Fibroblast of the aortic adventitia (primary cell): ENCODE measurements around the gene PRRC2C. TPM values are rescaled to one million over a fixed set of nuclear protein-coding genes. Genes with fewer than 3 reads are reported as not detected.

Source experiments
- DNase-seq: peaks from one replicate; pipeline ENCODE4 v3.0.0-alpha.2; 2010; ENCODE audit warnings: low read depth
- H3K4me3 ChIP-seq: 2 replicates; pipeline ENCODE4 v1.5.1; 2011; ENCODE audit warnings: low read depth, mild to moderate bottlenecking, control low read depth, low read length, moderate library complexity
- CTCF ChIP-seq: IDR thresholded peaks from 2 replicates; pipeline ENCODE4 v1.5.1; 2011; ENCODE audit warnings: mild to moderate bottlenecking, low read length, control low read depth, inconsistent platforms; ENCODE audit not compliant: insufficient read depth
- small RNA-seq: library from RNA; depleted of rRNA; stranded (forward); fragments of <200 nt; gene quantifications from one replicate; pipeline ENCODE3, GENCODE V24; 2012
- total RNA-seq: library from RNA; depleted of rRNA; stranded (reverse); fragments of >200 nt; gene quantifications from 2 replicates; pipeline ENCODE4 v1.2.3, GENCODE V29; 2012; ENCODE audit warnings: low replicate concordance

PRRC2C gene
- total RNA-seq, 1 donor, result 79.3 TPM

DNA sequence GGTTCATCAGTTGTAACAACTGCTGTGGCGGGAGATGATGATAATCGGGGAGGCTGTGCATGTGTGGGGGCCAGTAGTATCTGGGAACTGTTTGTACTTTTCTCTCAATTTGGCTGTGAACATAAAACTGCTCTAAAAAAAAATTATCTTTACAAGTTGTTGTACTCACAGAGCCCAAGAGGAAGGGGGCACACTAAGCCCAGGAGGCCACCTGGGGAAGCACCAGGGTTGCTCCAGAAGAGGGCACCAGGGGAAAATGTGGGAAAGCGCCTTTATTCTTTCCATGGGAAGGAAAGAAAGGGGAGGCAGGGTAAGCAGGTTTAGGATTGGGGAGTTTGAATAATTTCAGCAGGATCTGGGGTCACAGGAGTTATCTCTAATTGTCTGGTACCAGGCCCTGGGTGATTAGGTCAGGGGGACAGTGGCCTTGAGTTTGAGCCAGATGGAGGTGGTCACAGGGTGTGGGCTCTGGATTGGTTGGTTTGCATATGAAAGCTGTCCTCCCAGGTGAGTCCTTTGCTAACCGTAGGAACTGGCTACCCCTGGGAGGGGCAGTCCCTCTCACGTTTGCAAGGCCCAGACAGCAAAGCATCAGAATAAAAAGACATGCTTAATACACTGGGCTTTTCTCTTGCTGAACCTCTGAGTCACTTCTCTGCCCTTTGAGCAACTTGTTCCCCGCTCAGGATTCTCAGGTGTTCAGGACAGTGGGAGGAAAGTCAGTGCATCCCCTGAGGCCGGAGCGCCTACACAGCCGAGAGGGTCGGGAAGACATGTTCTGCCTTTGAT, 155.9 kb downstream of the PRRC2C start:
- no peak for DNase-seq

DNA sequence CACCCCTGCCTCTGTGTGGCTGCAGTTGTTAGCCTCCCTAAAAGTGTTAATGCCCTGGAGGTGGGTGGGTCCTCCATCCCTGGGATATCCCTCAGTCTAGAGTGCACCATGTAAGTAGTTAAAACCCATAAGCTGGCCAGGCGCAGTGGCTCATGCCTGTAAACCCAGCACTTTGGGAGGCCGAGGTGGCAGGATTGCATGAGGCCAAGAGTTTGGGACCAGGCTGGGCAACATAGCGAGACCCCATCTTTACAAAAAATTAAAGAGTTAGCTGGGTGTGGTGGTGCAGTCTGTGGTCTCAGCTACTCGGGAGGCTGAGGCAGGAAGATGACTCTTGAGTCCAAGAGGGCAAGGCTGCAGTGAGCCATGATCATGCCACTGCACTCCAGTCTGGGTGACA, 156.9 kb downstream of the PRRC2C start:
- TF ChIP-seq CTCF, result no peak
- H3K4me3 ChIP-seq, result no peak overlapping the region
- no peak for DNase-seq

More for the DNA sequence above, 155.9 kb downstream of the PRRC2C start:
- no peak for TF ChIP-seq CTCF
- H3K4me3 ChIP-seq, result no peak overlapping the region

Small RNA genes lying within 50 kb of the gene (small RNA-seq; reads per million reads assigned to genes)
- gene CYCSP53, result not detected

Other genes starting within 250 kb of the PRRC2C start
- 0.18 and 7.8 TPM in 2 replicates for gene FMO1, start 237.0 kb upstream of the PRRC2C start, total RNA-seq
- gene FMO4, start 171.3 kb upstream of the PRRC2C start, total RNA-seq, result 4.8 and 7.2 TPM in 2 replicates
- not detected in 2 replicates for gene MYOCOS, start 136.7 kb downstream of the PRRC2C start, total RNA-seq
- gene MYOC, start 167.2 kb downstream of the PRRC2C start, total RNA-seq, result 0.36 and 3.8 TPM in 2 replicates